PFSK-1 (cell line): ENCODE measurements around the gene ABCB8.

Experiments
- FOXP2 ChIP-seq: optimal IDR thresholded peaks from 2 replicates; pipeline ENCODE3; 2011; ENCODE audit warnings: borderline replicate concordance, control low read depth, inconsistent platforms; ENCODE audit not compliant: insufficient read depth; ENCODE audit errors: extremely low read length, extremely low read depth
- POLR2AphosphoS5 ChIP-seq: IDR thresholded peaks from 2 replicates; pipeline ENCODE4 v1.6.1; 2012; ENCODE audit warnings: low read depth, mild to moderate bottlenecking, control low read depth, low read length, moderate library complexity
- SIN3A ChIP-seq: IDR thresholded peaks from 2 replicates; pipeline ENCODE4 v1.6.1; 2012; ENCODE audit warnings: mild to moderate bottlenecking, low read length, moderate library complexity, borderline replicate concordance; ENCODE audit not compliant: insufficient read depth
- TAF1 ChIP-seq: IDR thresholded peaks from 2 replicates; pipeline ENCODE4 v1.6.1; 2012; ENCODE audit warnings: low read length, control low read depth, borderline replicate concordance; ENCODE audit not compliant: insufficient read depth
- TF ChIP-seq, protein P1 (sequence below), 2 experiments: IDR thresholded peaks; 2 replicates each; pipeline versions ENCODE4 v1.6.1 to v1.8.0; 2011 to 2012; ENCODE audit warnings: low read depth in 2 of 2, low read length in 2 of 2, control low read depth in 1 of 2, inconsistent platforms in 1 of 2, mild to moderate bottlenecking in 1 of 2, moderate library complexity in 1 of 2; ENCODE audit not compliant: insufficient read depth in 1 of 2

Gene ABCB8

DNA sequence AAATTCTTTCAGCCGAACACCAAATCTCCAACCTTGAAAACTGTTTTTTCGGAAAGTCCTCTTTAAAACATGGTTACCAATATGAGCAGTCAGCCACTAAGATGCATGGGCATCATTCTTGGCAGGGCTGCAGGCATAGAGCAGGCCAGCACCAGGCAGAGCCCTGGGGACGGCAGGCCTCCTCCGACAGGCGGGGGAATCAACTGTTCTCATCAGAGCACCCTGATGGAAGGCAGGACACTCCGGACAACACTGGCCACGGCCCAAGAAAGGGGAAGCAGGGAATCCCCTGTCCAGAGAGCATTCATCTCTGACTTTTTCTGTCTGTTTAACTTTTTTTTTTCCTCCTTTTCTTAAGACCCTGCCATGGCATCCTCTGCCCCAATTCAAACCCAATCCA, 38.8 kb upstream of the ABCB8 start:
- no peak for TF ChIP-seq POLR2AphosphoS5
- no peak for TF ChIP-seq FOXP2
- no peak for TF ChIP-seq TAF1
- TF ChIP-seq, protein P1, sequence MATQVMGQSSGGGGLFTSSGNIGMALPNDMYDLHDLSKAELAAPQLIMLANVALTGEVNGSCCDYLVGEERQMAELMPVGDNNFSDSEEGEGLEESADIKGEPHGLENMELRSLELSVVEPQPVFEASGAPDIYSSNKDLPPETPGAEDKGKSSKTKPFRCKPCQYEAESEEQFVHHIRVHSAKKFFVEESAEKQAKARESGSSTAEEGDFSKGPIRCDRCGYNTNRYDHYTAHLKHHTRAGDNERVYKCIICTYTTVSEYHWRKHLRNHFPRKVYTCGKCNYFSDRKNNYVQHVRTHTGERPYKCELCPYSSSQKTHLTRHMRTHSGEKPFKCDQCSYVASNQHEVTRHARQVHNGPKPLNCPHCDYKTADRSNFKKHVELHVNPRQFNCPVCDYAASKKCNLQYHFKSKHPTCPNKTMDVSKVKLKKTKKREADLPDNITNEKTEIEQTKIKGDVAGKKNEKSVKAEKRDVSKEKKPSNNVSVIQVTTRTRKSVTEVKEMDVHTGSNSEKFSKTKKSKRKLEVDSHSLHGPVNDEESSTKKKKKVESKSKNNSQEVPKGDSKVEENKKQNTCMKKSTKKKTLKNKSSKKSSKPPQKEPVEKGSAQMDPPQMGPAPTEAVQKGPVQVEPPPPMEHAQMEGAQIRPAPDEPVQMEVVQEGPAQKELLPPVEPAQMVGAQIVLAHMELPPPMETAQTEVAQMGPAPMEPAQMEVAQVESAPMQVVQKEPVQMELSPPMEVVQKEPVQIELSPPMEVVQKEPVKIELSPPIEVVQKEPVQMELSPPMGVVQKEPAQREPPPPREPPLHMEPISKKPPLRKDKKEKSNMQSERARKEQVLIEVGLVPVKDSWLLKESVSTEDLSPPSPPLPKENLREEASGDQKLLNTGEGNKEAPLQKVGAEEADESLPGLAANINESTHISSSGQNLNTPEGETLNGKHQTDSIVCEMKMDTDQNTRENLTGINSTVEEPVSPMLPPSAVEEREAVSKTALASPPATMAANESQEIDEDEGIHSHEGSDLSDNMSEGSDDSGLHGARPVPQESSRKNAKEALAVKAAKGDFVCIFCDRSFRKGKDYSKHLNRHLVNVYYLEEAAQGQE (IDR thresholded peaks at IDR 0.05; ENCODE audit: insufficient read depth in 1 of 2, low read depth in 2 of 2, low read length in 2 of 2), result no peak
- no peak for TF ChIP-seq SIN3A

DNA sequence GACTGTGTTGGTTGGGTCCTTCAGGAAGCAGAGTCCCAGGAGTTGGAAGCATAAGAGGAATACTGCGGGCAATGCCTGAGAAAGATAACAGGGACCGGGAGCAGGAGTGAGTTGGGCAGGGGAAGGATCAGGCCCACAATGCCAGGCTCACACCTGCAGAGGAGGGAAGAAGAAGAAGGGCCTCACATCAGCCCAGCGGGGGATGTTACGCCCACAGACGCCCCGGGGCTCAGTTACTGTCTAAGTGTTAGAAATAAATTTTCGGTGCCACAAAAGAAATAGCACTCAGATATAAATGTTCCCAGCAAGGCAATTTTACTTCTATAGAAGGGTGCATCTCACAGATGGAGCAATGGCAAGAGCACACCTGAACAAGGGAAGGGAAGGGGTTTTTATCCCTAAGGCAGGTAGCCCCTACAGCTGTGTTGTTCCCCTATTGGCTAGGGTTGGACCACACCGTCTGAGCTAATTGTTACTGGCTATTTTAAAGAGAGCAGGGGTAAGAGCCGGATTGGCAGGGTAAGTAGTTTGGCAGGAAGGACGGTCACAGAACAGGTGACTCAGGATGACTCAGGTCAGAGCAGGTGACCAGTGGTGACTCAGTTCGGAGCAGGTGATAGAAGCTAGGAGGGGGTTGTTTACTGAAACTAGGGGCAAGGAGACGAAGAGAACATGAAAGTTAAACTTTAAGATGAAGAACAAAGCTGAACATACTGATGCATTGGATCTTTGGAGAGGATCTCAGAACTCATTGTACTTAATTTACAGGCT, 37.6 kb upstream of the ABCB8 start, which contains the start of gene NOS3:
Gene NOS3, plus strand, starts transcription at position 602 of the 771 bp plus-strand sequence. CDS start 2,787 bp downstream, outside the sequence.
- no peak for TF ChIP-seq TAF1

DNA sequence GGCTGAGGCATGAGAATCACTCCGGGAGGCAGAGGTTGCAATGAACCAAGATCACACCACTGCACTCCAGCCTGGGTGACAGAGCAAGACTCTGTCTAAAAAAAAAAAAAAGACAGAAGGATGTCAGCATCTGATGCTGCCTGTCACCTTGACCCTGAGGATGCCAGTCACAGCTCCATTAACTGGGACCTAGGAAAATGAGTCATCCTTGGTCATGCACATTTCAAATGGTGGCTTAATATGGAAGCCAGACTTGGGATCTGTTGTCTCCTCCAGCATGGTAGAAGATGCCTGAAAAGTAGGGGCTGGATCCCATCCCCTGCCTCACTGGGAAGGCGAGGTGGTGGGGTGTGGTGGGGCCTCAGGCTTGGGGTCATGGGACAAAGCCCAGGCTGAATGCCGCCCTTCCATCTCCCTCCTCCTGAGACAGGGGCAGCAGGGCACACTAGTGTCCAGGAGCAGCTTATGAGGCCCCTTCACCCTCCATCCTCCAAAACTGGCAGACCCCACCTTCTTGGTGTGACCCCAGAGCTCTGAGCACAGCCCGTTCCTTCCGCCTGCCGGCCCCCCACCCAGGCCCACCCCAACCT, 36.1 kb upstream of the ABCB8 start:
- TF ChIP-seq TAF1 (no peak), POLR2AphosphoS5 (no peak), SIN3A (no peak), FOXP2 (no peak)
- TF ChIP-seq, protein P1 (IDR thresholded peaks at IDR 0.05; ENCODE audit: insufficient read depth in 1 of 2, low read depth in 2 of 2, low read length in 2 of 2), result no peak

DNA sequence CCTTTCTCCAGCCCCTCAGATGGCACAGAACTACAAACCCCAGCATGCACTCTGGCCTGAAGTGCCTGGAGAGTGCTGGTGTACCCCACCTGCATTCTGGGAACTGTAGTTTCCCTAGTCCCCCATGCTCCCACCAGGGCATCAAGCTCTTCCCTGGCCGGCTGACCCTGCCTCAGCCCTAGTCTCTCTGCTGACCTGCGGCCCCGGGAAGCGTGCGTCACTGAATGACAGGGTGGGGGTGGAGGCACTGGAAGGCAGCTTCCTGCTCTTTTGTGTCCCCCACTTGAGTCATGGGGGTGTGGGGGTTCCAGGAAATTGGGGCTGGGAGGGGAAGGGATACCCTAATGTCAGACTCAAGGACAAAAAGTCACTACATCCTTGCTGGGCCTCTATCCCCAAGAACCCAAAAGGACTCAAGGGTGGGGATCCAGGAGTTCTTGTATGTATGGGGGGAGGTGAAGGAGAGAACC, 35.4 kb upstream of the ABCB8 start:
- TF ChIP-seq, protein P1 (IDR thresholded peaks at IDR 0.05; ENCODE audit: insufficient read depth in 1 of 2, low read depth in 2 of 2, low read length in 2 of 2), result no peak
- no peak for TF ChIP-seq FOXP2
- no peak for TF ChIP-seq SIN3A
- no peak for TF ChIP-seq TAF1
- TF ChIP-seq POLR2AphosphoS5, result no peak

DNA sequence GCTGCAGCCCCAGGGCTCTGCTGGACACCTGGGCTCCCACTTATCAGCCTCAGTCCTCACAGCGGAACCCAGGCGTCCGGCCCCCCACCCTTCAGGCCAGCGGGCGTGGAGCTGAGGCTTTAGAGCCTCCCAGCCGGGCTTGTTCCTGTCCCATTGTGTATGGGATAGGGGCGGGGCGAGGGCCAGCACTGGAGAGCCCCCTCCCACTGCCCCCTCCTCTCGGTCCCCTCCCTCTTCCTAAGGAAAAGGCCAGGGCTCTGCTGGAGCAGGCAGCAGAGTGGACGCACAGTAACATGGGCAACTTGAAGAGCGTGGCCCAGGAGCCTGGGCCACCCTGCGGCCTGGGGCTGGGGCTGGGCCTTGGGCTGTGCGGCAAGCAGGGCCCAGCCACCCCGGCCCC, 34.7 kb upstream of the ABCB8 start:
- TF ChIP-seq, protein P1 (IDR thresholded peaks at IDR 0.05; ENCODE audit: insufficient read depth in 1 of 2, low read depth in 2 of 2, low read length in 2 of 2), result no peak
- TF ChIP-seq SIN3A, result no peak
- TF ChIP-seq POLR2AphosphoS5, result no peak
- no peak for TF ChIP-seq FOXP2
- no peak for TF ChIP-seq TAF1
